ENCODE measurements around the gene SIK3.

Gene SIK3

GRCh38 chr11:117073539-117073938, 24.7 kb downstream of the SIK3 start:
- no peak for DNase-seq
- TF ChIP-seq CTCF (IDR thresholded peaks at IDR 0.05; ENCODE audit: low read length) (no peak), EZH2phosphoT487 (IDR thresholded peaks at IDR 0.05; ENCODE audit: low read length) (no peak), EZH2 (optimal IDR thresholded peaks at IDR 0.05; ENCODE audit: low read depth, low read length) (no peak)
- no peak overlapping the region for H3K27ac ChIP-seq (ENCODE audit: low read length)
- peaks cover 11% of the 10 kb centered on the region; the same call in 1 of the 2 replicates for H4K20me1 ChIP-seq (ENCODE audit: insufficient read depth, low read length)
- no peaks in the 10 kb centered on the region; the same call in 1 of the 2 replicates for H3F3A ChIP-seq (ENCODE audit: insufficient read depth, low read length)
- H3K36me3 ChIP-seq (replicated peaks; ENCODE audit: insufficient read depth, low read length): no peaks in the 10 kb centered on the region
- no peak overlapping the region for H3K4me3 ChIP-seq (ENCODE audit: low read length)
- no peak overlapping the region for H3K4me2 ChIP-seq (ENCODE audit: low read depth, low read length)
- peaks cover 99% of the 10 kb centered on the region for H3K79me2 ChIP-seq (ENCODE audit: low read length)
- H3K4me1 ChIP-seq (ENCODE audit: low read length): peaks cover 25% of the 10 kb centered on the region
- no peaks in the 10 kb centered on the region for H3K9me2 ChIP-seq (replicated peaks; ENCODE audit: insufficient read depth, low read length)
- H3K9me3 ChIP-seq (replicated peaks; ENCODE audit: insufficient read depth, low read length): no peaks in the 10 kb centered on the region
- H3K27me3 ChIP-seq (replicated peaks; ENCODE audit: insufficient read depth, low read length): no peaks in the 10 kb centered on the region
- no peak overlapping the region for H3K9ac ChIP-seq (ENCODE audit: low read length)
- H2AFZ ChIP-seq (ENCODE audit: low read length): no peak overlapping the region

GRCh38 chr11:117072517-117073461, 25.4 kb downstream of the SIK3 start:
- Histone ChIP-seq H4K20me1 (ENCODE audit: insufficient read depth, low read length) (peaks cover 11% of the 10 kb centered on the region; the same call in 1 of the 2 replicates), H3K27me3 (replicated peaks; ENCODE audit: insufficient read depth, low read length) (no peaks in the 10 kb centered on the region), H2AFZ (ENCODE audit: low read length) (no peak overlapping the region), H3K9me3 (replicated peaks; ENCODE audit: insufficient read depth, low read length) (no peaks in the 10 kb centered on the region), H3F3A (ENCODE audit: insufficient read depth, low read length) (no peaks in the 10 kb centered on the region; the same call in 1 of the 2 replicates), H3K36me3 (replicated peaks; ENCODE audit: insufficient read depth, low read length) (no peaks in the 10 kb centered on the region), H3K4me3 (ENCODE audit: low read length) (no peak overlapping the region), H3K79me2 (ENCODE audit: low read length) (peaks cover 98% of the 10 kb centered on the region), H3K9me2 (replicated peaks; ENCODE audit: insufficient read depth, low read length) (no peaks in the 10 kb centered on the region), H3K4me2 (ENCODE audit: low read depth, low read length) (no peak overlapping the region), H3K27ac (ENCODE audit: low read length) (no peak overlapping the region), H3K4me1 (ENCODE audit: low read length) (peaks cover 20% of the 10 kb centered on the region), H3K9ac (ENCODE audit: low read length) (no peak overlapping the region)
- no peak for DNase-seq
- TF ChIP-seq EZH2 (optimal IDR thresholded peaks at IDR 0.05; ENCODE audit: low read depth, low read length): no peak
- TF ChIP-seq CTCF (IDR thresholded peaks at IDR 0.05; ENCODE audit: low read length): no peak
- no peak for TF ChIP-seq EZH2phosphoT487 (IDR thresholded peaks at IDR 0.05; ENCODE audit: low read length)

- H3K36me3 ChIP-seq (replicated peaks; ENCODE audit: insufficient read depth, low read length): no peaks in the 10 kb centered on the region
- H3K27me3 ChIP-seq (replicated peaks; ENCODE audit: insufficient read depth, low read length): no peaks in the 10 kb centered on the region
- no peak overlapping the region for H2AFZ ChIP-seq (ENCODE audit: low read length)
- no peaks in the 10 kb centered on the region for H3K9me3 ChIP-seq (replicated peaks; ENCODE audit: insufficient read depth, low read length)
- no peak overlapping the region for H3K4me2 ChIP-seq (ENCODE audit: low read depth, low read length)
- peaks cover 97% of the 10 kb centered on the region for H3K79me2 ChIP-seq (ENCODE audit: low read length)
- H3K27ac ChIP-seq (ENCODE audit: low read length): no peak overlapping the region
- DNase-seq: no peak
- peaks cover 11% of the 10 kb centered on the region for H3K4me1 ChIP-seq (ENCODE audit: low read length)
- H3K9ac ChIP-seq (ENCODE audit: low read length): no peak overlapping the region
- no peaks in the 10 kb centered on the region; the same call in 1 of the 2 replicates for H3F3A ChIP-seq (ENCODE audit: insufficient read depth, low read length)
- TF ChIP-seq EZH2 (optimal IDR thresholded peaks at IDR 0.05; ENCODE audit: low read depth, low read length): no peak
- no peak for TF ChIP-seq EZH2phosphoT487 (IDR thresholded peaks at IDR 0.05; ENCODE audit: low read length)
- no peak for TF ChIP-seq CTCF (IDR thresholded peaks at IDR 0.05; ENCODE audit: low read length)
- no peak overlapping the region for H3K4me3 ChIP-seq (ENCODE audit: low read length)
- H4K20me1 ChIP-seq (ENCODE audit: insufficient read depth, low read length): peaks cover 3% of the 10 kb centered on the region; the same call in 1 of the 2 replicates
- H3K9me2 ChIP-seq (replicated peaks; ENCODE audit: insufficient read depth, low read length): no peaks in the 10 kb centered on the region
These were observed 26.9 kb downstream of the SIK3 start for GRCh38 chr11:117071344-117071787.

Data from MM.1S (cell line).